A673 (cell line): ENCODE measurements around the gene APLP2. TPM values are rescaled to one million over a fixed set of nuclear protein-coding genes. Genes with fewer than 3 reads are reported as not detected.

Source experiments
- BruUV-seq: library from RNA; stranded (reverse); fragments of 400-500 nt; replicated peaks from 2 replicates; lab custom pipeline; 2021; lab: Mats Ljungman, UMichigan
- CTCF ChIA-PET: fragments of 300-600 bp; sonication (Branson Sonifier 250); formaldehyde crosslinking; loops from one replicate; lab custom pipeline; 2022; ENCODE audit warnings: antibody characterized with exemption; lab: Charles Lee
- POLR2A ChIA-PET: fragments of 300-600 bp; sonication (Branson Sonifier 250); formaldehyde crosslinking; loops from one replicate; lab custom pipeline; 2022; ENCODE audit warnings: antibody characterized with exemption; ENCODE audit not compliant: low non-redundant PET; lab: Charles Lee
- DNase-seq: peaks from one replicate; pipeline ENCODE4 v3.0.0-alpha.2; 2015; ENCODE audit warnings: low spot score
- H3K27ac ChIP-seq: fragments of 200-600 bp; sonication (generic); 2 replicates; pipeline ENCODE4 v1.5.1; 2016; ENCODE audit warnings: mixed run types, low read depth, mild to moderate bottlenecking, mixed read lengths, antibody characterized with exemption, low read length; ENCODE audit not compliant: poor library complexity, severe bottlenecking
- H3K27me3 ChIP-seq: fragments of 200-600 bp; sonication (generic); replicated peaks from 2 replicates; pipeline ENCODE4 v1.6.1; 2017; ENCODE audit warnings: mixed run types, low read depth, mild to moderate bottlenecking, mixed read lengths, antibody characterized with exemption, low read length; ENCODE audit not compliant: insufficient read depth, poor library complexity
- H3K36me3 ChIP-seq: fragments of 200-600 bp; sonication (generic); 2 replicates; pipeline ENCODE4 v1.6.1; 2016; ENCODE audit warnings: mixed run types, mild to moderate bottlenecking, mixed read lengths, antibody characterized with exemption, low read length; ENCODE audit not compliant: insufficient read depth, poor library complexity, severe bottlenecking
- H3K4me1 ChIP-seq: fragments of 200-600 bp; sonication (generic); 2 replicates; pipeline ENCODE4 v1.6.1; 2017; ENCODE audit warnings: mixed run types, mild to moderate bottlenecking, mixed read lengths, antibody characterized with exemption, low read length; ENCODE audit not compliant: insufficient read depth, poor library complexity, severe bottlenecking
- H3K4me3 ChIP-seq: fragments of 200-600 bp; sonication (generic); 2 replicates; pipeline ENCODE4 v1.5.1; 2016; ENCODE audit warnings: low read depth, mixed run types, mild to moderate bottlenecking, mixed read lengths, low read length; ENCODE audit not compliant: poor library complexity, severe bottlenecking
- H3K9me3 ChIP-seq: fragments of 200-600 bp; sonication (generic); 2 replicates; pipeline ENCODE4 v1.6.1; 2016; ENCODE audit warnings: mixed run types, low read depth, mild to moderate bottlenecking, mixed read lengths, antibody characterized with exemption, low read length; ENCODE audit not compliant: poor library complexity, severe bottlenecking
- EZH2 ChIP-seq: fragments of 200-600 bp; sonication (generic); IDR thresholded peaks from 2 replicates; pipeline ENCODE4 v1.6.1; 2017; ENCODE audit warnings: borderline replicate concordance, low read depth, mild to moderate bottlenecking, mixed read lengths, antibody characterized with exemption, low read length; ENCODE audit not compliant: poor library complexity, severe bottlenecking
- intact Hi-C: fragments of 100-400 bp; cut with micrococcal nuclease; formaldehyde crosslinking; loops from one replicate; pipeline ENCODE4 v1.10.0; 2022; ENCODE audit not compliant: unreplicated experiment
- total RNA-seq: library from RNA; stranded (reverse); gene quantifications from 2 replicates; pipeline ENCODE4 v1.2.3, GENCODE V29; 2021
- TF ChIP-seq, protein P1 (sequence below): fragments of 300-800, 200-600 bp; sonication (generic); conservative IDR thresholded peaks from 2 replicates; pipeline ENCODE4 v1.5.1; 2017; ENCODE audit warnings: low read depth, mild to moderate bottlenecking, antibody characterized with exemption, low read length, moderate library complexity, mixed read lengths

APLP2 gene
- total RNA-seq, 1 experiment from 2014 or later: 175 TPM

- no peak for TF ChIP-seq EZH2
- TF ChIP-seq, protein P1, sequence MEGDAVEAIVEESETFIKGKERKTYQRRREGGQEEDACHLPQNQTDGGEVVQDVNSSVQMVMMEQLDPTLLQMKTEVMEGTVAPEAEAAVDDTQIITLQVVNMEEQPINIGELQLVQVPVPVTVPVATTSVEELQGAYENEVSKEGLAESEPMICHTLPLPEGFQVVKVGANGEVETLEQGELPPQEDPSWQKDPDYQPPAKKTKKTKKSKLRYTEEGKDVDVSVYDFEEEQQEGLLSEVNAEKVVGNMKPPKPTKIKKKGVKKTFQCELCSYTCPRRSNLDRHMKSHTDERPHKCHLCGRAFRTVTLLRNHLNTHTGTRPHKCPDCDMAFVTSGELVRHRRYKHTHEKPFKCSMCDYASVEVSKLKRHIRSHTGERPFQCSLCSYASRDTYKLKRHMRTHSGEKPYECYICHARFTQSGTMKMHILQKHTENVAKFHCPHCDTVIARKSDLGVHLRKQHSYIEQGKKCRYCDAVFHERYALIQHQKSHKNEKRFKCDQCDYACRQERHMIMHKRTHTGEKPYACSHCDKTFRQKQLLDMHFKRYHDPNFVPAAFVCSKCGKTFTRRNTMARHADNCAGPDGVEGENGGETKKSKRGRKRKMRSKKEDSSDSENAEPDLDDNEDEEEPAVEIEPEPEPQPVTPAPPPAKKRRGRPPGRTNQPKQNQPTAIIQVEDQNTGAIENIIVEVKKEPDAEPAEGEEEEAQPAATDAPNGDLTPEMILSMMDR: no peak
- no peaks in the 10 kb centered on the region for H3K4me1 ChIP-seq
- no peak overlapping the region for H3K27ac ChIP-seq
- CTCF ChIA-PET: no interaction called here
- BruUV-seq: TSS peak; percentile 17
- H3K4me3 ChIP-seq: no peak overlapping the region
- H3K9me3 ChIP-seq: no peaks in the 10 kb centered on the region
- POLR2A ChIA-PET: no interaction called here
- H3K27me3 ChIP-seq: no peaks in the 10 kb centered on the region
- DNase-seq: no peak
- intact Hi-C loops: no loop called here
- H3K36me3 ChIP-seq: peaks cover 39% of the 10 kb centered on the region
Measured at GRCh38 chr11:130122141-130122575, 52.5 kb downstream of the APLP2 start.

DNA sequence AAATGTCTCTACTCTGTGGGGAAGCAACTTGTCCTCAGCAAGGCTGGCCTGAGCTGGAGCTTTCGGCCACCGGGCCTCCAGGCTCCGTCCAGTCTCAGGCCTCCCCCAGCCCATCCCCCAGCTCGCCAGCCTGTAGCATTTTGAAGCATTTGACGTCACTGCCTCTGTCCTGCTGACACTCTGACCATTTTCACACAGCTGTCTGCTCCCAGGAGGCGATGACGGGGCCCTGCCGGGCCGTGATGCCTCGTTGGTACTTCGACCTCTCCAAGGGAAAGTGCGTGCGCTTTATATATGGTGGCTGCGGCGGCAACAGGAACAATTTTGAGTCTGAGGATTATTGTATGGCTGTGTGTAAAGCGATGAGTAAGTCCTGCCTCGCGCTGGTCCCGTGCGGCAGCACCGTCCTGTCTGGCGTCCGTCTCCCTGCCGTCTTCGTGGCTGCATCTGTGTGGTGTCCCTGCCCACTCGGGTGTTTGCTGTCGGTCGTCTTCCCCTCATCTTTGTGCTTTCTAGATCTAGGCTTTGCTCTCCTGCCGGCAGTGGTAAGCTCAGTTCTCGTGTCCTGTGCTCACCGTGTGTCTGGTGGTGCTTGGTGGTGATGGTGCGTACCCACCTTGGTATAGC, 53.8 kb downstream of the APLP2 start:
- H3K4me3 ChIP-seq: no peak overlapping the region
- intact Hi-C loops: no loop called here
- H3K9me3 ChIP-seq: no peaks in the 10 kb centered on the region
- H3K36me3 ChIP-seq: peaks cover 46% of the 10 kb centered on the region
- CTCF ChIA-PET: interaction anchor here (0.5 kb wide), 1 partner anchor 9 kb away, joined by 4 read pairs; no protein-coding TSS in a partner anchor
- no peaks in the 10 kb centered on the region for H3K27me3 ChIP-seq
- no peak overlapping the region for H3K27ac ChIP-seq
- POLR2A ChIA-PET: no interaction called here
- BruUV-seq: no TSS peak
- TF ChIP-seq, protein P1: no peak
- TF ChIP-seq EZH2: no peak
- no peaks in the 10 kb centered on the region for H3K4me1 ChIP-seq
- no peak for DNase-seq

DNA sequence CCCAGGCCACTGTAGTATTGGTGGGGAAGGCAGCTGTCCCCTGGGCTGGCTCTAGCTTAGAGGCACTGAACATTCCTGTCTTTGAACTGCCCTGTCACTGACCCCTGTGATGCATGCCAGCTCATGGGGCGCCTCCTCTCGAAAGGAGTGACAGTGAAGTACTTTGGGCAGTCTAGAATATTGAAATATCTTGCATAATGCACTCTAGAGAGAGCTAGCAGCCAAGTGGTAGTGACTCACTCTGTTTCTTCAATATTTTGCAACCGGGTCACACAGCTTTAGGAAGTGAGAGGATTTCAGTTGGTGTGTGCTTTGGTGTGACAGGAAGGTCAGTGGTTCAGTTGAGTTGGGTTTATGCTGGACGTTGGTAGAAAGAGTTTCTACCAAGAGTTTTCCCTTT, 54.4 kb downstream of the APLP2 start:
- POLR2A ChIA-PET: no interaction called here
- CTCF ChIA-PET: no interaction called here
- TF ChIP-seq, protein P1: no peak
- no peak for TF ChIP-seq EZH2
- H3K4me1 ChIP-seq: no peaks in the 10 kb centered on the region
- H3K9me3 ChIP-seq: no peaks in the 10 kb centered on the region
- peak; percentile 18 for DNase-seq
- H3K27ac ChIP-seq: no peak overlapping the region
- intact Hi-C loops: no loop called here
- H3K4me3 ChIP-seq: no peak overlapping the region
- no peaks in the 10 kb centered on the region for H3K27me3 ChIP-seq
- H3K36me3 ChIP-seq: peaks cover 52% of the 10 kb centered on the region
- no TSS peak for BruUV-seq
